GM21367 (cell line): Measurements from ENCODE around the gene PCGF1.
A peak's percentile ranks its signal among the peaks of the same experiment; 100 is the strongest.

Experiments
- ATAC-seq: cut with Tn5 transposase; IDR thresholded peaks from one replicate; pipeline ENCODE4 v1.9.1; 2021; ENCODE audit not compliant: unreplicated experiment

The PCGF1 gene

DNA sequence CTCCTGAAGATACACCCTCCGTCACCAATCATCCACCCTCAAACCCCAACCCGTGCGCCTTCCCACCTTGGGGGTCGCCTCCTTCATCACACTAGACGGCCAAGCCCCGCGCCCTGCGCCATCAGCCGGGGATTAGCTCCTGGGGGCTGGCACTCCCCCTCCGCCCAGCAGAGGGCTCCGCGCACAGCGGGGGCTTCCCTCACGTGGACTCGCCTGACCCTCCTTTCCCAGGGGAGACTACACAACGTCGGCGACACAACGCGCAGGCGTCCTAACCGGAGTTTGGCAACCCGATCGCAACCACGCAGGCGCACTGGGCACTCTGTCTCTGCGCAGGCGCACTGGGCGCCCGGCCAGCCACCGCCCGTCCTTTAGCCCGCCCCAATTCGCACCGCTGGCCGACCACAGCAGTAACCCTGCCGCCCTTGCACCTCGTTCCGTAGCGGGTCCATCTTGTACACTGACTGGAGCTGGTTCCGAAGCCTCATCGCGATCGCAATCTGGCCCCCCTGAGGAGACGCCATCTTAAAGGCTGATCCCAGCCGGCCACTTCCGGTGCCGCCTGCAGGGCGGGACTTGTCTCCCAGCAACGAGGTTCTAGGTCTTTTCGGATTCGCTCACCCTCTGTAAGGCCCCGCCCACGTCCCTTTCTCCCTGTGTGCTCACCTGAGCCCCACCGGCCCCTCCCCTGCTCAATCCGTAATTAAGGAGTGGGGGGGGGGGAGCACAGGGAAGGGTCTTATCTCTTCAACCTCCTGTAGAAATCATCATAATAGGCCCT, at the start of gene PCGF1:
PCGF1 (minus strand) TSS at position 551 of the 781 bp plus-strand sequence; CDS start at position 524, 27 bp downstream.
- peak; percentile 88 for ATAC-seq

DNA sequence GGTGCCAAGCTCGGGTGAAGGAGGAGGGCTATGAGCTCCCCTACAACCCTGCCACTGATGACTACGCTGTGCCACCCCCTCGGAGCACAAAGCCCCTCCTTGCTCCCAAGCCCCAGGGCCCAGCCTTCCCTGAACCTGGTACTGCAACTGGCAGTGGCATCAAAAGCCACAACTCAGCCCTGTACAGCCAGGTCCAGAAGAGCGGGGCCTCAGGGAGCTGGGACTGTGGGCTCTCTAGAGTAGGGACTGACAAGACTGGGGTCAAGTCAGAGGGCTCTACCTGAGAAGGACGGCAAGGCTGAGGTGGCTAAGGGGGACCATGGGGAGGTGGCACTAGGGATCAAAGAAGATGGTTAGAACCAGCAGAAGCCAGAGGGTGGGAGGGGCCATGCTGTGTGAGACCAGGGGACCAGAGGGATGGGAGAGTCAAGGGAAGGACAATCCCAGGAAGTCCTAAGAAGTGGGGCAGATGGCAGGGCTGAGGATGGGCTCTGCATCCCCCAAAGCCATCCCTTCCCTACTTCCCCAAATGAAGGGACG, 49.4 kb upstream of the PCGF1 start:
- no peak for ATAC-seq

DNA sequence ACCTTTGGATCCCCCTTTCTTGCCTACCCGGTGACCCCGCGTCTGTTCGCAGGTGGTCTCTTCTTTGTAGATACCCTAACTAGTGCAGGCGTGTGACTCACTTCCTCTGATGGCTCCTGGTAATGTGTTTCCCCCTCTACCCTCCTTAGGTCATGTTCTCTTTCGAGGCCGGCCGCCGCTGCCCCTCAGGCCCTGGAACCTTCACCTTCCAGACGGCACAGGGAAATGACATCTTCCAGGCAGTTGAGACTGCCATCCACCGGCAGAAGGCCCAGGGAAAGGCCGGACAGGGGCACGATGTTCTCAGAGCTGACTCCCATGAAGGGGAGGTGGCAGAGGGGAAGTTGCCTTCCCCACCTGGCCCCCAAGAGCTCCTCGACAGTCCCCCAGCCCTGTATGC, 48.7 kb upstream of the PCGF1 start:
- no peak for ATAC-seq

DNA sequence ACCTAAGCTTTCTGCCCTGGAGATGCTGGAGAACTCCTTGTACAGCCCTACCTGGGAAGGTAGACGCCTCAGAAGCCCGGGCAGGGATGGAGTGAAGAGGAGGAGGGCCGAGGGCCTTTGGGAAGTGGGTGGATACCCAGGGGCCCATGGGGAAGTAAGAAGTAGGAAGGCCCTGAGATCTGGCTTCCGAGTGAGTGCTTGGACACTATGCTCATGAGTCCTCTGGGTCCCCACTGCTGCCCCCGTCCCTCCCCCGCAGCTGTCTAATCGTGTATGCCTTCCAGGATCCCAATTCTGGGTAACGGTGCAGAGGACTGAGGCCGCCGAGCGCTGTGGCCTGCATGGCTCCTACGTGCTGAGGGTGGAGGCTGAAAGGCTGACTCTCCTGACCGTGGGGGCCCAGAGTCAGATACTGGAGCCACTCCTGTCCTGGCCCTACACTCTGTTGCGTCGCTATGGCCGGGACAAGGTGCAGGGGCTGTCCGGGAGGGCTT, 48.2 kb upstream of the PCGF1 start:
- no peak for ATAC-seq

DNA sequence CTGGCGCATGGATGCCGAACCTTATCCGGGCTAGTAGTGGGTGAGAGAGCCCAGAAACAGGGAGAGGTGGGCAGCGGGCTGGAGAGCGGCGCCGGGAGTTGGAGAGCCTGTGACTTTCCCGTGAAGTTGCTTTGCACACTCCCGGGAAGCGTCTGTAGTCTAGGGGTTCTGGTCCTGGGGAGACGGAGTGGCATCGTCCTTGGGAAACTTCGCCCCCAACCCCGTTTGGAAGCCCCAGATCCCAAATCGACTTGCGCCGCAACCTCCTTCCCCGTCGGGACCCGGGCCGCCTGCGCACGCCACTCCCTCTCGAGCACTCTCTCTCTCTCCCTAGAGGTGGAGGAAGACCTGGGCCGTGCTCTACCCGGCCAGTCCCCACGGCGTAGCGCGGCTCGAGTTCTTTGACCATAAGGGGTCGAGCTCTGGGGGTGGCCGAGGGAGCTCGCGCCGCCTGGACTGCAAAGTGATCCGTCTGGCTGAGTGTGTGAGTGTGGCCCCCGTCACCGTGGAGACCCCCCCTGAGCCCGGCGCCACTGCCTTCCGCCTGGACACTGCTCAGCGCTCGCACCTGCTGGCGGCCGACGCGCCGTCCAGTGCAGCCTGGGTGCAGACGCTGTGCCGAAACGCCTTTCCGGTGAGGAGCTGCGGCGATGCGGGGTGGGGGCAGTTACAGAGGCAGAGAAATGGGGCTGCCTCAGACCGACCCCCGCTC, 47.5 kb upstream of the PCGF1 start:
- ATAC-seq: peak; percentile 31

DNA sequence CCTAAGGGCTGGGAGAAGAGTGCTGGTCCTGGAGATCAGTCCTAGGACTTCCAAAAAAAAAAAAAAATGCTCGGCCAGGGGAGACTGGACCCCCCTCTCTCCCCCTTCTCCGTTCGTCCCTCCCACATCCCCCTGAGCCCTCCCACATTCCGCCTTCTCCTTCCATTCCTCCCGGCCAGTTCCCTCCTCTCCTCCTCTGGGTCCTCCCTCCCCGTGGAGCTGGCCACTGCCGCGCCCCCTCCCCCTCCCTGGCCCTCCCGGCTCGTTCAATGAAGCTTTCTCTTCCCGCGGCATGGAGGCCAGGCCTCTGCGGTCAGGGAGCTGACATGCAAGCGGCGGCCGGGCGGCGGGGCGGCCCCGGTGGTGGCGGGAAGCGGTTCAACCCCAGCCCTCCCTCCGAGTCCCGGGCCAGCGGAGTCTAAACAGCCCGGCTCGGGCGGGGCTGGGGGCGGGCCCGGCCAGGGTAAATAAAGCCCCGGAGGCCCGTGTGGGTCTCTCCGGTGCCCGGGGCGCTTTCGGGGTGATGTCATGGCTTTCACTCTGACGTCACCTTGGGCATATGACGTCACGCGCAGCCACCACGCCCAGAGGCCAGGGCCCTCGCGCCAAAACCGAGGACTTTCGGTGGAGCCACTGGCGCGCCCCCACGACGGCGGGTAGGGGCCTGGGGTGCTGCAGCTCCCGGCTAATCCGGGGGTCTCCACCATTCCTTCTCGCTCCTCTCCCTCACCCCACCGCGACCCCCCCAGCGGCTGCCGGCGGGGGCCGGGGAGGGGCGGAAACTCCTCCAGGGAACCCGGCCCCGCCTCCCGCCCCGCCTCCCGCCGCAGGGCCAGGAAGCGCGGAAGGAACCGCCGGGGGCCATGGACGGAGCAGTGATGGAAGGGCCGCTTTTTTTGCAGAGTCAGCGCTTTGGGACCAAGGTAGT, 46.7 kb upstream of the PCGF1 start, which contains the start of the genes DOK1 and LOXL3:
DOK1 (plus strand) TSS at position 829 of the 928 bp plus-strand sequence; CDS start at position 864, 35 bp downstream.
LOXL3 (minus strand) TSS at position 51 of the 928 bp plus-strand sequence. CDS start 1,308 bp downstream, outside the sequence.
- peak; percentile 50 for ATAC-seq

DNA sequence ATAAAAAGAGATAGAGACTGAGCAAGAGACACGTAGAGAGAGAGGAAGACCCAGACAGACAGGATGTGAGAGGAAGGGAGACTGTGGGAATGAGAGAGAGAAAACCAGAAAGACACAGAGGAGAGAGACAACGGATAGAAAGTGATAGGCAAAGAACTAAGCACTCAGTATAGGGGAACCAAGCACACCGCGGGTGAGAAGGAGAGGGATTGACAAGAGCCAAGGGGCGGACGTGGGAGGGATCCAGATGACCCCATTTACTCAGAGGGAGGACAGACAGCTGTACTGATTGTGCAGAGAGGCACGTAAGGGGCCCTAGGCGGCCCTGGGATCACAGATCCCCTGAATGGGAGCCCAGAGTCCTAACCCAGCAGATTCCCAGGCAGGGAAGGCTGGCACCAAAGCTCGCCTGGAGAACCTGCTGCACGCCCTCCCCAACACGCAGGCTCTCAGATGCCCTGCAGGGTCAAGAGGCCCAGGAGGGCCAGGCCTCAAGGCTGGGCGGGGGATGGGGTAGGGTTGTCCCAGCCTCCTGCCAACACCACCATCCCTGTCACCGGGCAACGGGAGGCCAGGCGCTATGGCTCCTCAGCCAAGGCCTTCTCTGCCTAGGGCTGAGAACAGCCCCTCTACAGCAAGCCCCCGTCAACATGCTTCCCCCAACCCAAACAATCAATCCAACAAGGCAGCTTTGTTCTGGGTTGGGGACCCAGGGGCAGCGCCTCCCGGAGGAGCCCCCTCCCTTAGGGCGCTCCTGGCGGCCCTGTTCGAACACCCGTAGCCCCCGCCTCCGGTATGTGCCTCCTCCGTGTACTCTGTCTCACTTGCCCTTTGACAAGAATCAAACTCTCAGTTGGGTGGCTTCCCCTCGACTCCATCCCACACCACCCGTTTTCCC, 45.7 kb upstream of the PCGF1 start:
- no peak for ATAC-seq

DNA sequence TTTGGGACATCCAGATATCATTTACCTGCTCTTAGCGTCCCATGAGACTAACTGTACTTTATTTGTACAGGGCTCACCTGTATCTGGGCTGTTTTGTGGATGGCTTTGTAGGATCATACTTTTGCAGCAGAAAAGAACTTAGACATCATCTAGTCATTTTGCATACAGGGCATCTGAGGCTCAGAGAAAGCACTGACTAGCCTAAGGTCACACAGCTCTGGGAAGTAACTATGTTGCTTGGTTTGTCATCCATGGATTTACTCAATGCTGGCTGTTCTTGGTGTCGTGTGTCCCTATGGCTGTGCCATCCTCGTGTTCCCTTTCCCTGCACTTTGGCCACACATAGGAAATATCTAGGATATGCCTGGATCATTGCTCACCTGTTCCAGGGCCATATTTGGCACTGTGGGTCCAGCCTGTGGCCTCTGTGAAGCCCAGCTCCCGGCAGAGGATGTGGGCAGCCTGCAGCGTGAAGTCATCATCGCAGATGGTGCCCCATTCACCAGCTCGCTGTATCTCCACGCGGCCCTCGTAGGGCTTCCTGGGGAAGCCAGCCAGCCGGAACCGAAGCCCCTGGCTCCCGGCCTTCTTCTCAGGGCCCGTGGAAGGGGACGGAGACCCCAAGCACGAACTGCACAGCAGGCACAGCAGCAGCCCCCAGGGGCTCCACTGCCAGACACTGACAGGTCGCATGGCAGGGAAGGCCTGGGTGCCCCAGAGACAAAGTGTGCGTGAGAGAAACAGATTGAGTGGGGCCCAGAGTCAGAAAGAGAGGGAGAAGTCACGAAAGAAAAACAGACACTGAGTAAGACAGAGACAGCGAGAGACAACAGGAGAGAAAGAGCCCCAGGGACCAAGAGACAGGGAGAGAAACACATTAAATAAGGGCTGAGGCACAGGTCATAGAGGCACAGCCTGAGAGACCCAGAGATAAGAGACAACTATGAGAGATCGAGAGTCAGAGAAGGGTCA, 44.7 kb upstream of the PCGF1 start:
- no peak for ATAC-seq

DNA sequence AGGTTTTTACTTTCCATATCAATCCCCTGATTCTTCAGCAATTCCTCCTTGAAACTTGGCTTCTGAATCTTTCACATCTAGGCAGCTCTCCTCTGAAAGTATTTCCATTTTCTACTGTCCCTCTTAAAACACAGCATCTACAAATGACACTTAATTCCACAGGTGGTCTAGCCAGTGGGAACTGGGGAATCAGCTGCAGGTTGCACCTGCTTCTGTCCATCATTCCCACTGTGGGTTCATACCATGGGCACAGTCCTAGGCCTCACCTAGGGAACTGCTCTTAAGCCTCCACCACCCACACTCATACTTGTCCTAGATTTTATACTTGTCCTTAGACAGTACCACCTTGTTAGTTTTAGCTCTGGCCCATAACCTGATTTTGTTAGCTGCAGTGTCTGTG, 44.0 kb upstream of the PCGF1 start:
- no peak for ATAC-seq

DNA sequence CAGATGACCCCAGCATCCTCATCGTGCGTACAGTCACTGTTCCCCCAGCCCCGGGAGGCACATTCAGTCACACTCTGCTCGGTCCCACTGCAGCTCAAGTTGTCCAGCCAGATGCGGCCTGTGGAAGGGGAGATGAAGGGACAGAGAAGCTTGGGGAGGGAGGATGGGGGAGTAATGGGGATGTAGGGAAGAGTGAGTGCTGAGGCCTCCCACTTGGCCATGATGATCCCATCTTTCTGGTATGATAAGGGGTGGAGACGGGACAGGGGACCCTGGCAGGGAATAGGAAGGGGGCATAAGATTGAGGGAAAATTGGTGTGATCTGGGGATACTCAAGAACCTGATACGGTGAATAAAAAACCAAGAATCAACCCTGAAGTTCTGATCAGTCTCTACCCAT, 42.7 kb upstream of the PCGF1 start:
- ATAC-seq: no peak

DNA sequence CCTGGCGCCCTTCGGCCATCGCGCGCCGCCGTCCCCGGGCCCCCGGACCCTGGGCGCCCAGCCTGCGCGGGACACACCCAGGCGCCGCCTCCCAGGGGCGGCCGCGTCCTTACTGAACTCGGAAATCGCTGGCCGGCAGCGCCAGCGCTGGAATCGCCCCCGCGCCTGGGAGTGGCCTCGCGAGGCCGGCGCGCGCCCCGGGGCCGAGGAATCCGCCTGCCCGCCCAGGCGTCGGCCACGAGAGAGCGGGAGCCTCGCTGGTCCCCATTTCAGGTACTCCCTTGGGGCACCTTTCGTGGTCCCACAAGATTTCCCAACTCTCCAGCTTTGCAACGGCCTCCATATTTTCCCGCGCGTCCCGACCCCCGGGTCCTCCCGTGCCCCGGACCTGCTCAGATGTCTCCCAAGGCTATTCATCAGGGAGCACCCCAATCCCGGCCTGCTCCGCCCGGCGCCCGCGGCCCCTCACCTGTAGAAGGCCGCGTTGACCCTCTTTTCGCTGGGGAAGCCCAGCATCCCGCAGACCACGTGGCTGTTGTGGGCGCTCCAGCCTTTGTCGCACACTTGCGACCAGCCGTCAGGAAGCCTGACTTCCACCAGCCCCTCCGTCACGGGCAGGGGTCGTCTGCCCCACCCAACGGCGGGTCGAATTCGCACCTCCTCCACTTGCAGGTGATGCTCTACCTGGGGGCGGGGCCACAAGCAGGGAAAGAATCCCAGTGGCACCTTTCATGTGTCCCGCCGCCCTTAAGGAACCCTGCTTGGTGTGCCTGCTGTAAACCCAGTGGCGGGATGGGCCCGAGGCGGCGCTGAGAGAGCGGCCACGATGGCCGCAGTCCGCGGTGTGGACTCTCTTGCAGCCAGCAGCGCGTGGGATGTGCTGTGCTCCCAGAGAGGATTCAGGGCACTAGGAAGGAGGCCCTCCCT, 41.7 kb upstream of the PCGF1 start:
- ATAC-seq: peak; percentile 33

DNA sequence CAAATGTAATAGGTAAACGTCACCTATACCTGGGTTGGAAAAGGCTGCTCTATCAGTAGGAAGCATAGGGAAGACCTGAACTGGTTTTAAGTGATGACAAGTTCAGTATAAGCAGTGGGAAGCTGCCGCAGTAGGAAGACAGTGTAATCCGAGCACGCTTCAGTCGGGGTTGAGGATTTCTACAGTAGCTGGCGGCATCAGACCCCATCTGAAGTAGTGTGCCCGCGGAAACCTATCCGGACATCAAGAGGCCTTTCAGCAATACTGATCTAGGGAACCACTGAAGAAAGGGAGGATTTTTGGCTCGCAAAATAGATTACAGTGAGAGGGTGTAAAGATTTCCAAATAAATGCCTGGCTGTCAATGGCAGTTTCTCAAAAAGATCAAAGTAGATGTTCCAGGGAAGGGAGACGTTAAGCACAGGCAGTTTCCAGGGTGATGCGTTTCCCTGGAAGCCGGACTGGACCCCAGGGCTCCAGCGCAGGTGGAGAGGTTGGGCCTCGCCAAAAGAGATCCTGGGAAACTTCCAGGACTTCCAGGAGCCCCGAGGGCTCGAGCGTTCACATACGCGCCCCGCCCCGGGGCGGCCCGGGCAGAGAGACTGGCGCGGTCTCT, 40.9 kb upstream of the PCGF1 start:
- ATAC-seq: no peak

DNA sequence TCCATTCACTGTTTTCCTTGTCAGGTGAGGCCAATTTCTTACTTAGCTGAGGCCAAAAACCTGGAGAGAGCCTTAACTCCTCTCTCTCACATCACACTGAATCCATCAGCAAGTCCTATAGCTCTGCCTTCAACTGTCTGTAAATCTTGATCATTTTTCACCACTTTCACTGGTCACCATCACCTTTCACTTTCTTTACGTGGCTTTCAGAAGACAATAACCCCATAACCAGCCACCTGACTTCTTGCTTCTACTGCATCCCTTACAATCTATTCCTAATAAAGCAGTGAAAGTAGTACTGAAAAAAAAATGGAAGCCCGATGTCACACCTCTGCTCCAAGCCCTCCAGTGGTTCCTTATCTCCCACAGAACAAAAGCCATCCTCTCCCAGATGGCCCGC, 38.5 kb upstream of the PCGF1 start:
- no peak for ATAC-seq

DNA sequence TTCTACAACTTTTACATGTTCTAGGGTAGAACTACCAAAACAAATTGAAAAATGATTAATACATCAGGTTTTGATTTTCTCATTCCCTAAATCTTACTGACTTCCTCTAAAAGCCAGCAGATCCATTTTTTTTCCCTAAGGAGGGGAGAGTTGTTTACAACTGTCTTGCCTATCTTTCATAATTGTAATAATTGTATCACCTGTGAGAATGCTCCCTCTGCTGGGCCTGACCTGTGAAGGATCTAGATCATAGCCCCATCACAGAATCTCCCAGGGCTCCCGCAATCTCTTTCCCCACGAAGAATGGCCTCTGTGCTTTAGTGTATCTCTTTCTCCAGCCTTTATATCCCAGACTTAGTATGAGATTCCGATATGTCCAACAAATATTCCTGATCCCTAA, 37.1 kb upstream of the PCGF1 start:
- no peak for ATAC-seq

DNA sequence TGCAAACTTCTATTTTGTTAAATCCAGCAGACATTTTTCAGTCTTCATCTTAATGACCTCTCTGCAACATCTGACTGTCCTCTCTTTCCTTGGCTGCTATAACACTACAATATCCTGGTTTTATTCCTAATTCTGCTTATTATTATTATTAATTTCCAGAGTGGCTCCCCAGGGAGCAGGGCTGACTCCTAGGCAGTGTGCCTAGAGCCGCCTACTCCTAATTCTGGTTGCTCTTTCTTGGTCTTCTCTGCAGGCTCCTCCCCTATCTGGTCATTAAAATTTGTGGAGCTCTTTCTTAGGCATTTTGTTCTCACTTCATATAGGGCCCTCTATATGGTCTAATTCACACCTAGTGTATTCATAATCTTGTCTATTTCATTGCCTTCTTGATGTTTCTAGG, 35.5 kb upstream of the PCGF1 start:
- ATAC-seq: no peak

DNA sequence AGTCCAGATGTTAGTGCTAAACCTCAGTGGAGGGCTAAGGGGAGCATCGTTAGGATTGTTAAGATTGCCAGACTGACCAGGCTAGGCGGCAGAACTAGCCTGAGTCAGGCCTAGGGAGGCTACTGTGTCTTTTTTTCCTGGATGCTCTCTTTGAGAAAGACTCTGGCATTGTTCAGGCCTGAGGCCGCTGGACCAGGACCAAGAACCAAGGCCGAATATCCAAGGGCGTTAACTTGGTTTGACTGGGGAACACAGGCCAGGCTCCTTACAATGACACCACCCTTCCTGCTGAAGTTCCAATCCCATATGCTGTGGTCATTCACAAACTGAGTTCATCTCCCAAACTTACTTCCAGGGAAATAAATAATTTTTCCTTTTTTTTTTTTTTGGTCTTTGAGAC, 32.8 kb upstream of the PCGF1 start:
- ATAC-seq: no peak

DNA sequence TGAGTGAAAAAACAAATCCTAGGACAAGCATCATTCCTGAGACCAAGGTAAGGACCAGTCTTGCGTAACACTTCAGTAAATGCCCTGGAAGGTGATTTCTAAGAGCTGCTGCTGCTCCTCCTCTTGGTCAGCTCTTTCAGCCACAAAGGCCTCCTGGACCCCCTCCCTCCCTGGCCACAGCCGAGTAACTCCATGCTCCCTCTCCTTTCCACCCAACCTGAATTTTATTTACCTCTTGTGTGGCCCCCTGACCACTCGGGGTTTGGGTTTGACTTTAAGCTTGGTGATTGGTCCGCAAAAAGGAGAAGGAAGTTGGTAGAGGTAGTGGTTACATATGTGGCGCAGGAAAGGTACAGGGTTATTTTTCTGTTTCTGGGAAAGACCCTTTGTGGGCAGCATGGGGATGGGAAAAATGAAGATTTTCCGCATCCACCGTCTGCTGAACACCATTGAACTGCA, 31.4 kb upstream of the PCGF1 start:
- ATAC-seq: no peak
